Common myeloid progenitor, CD34-positive (primary cell): ENCODE measurements around the gene ZDHHC7.

Source experiments
- CTCF ChIA-PET: fragments of 350-600 bp; sonication (Branson Sonifier 250); formaldehyde crosslinking; loops from one replicate; lab custom pipeline; 2021; ENCODE audit warnings: antibody characterized with exemption; lab: Charles Lee
- POLR2A ChIA-PET: fragments of 350-600 bp; sonication (Branson Sonifier 250); formaldehyde crosslinking; loops from one replicate; lab custom pipeline; 2021; ENCODE audit warnings: antibody characterized with exemption; lab: Charles Lee
- DNase-seq, 3 donors: peaks; one replicate each; pipeline versions ENCODE4 v3.0.0 to v3.0.0-alpha.2; 2013
- H3K27ac ChIP-seq, 2 experiments: 1 replicate in 1 of 2; 2 replicates in 1 of 2; pipeline ENCODE4 v1.7.0; 2013; ENCODE audit warnings: inconsistent platforms in 2 of 2, low read length in 2 of 2, mild to moderate bottlenecking in 2 of 2, low read depth in 1 of 2, moderate library complexity in 1 of 2; ENCODE audit not compliant: severe bottlenecking in 2 of 2, insufficient read depth in 1 of 2, poor library complexity in 1 of 2
- H3K27me3 ChIP-seq, 5 experiments: replicated peaks in 2 of 5; 1 replicate in 3 of 5; 2 replicates in 2 of 5; pipeline versions ENCODE4 v1.6.1 to v1.7.0; 2013; ENCODE audit warnings: low read length in 4 of 5, mild to moderate bottlenecking in 2 of 5, moderate library complexity in 2 of 5, inconsistent platforms in 1 of 5; ENCODE audit not compliant: insufficient read depth in 5 of 5, control insufficient read depth in 4 of 5
- H3K36me3 ChIP-seq, 4 experiments: 1 replicate in 2 of 4; 2 replicates in 2 of 4; pipeline versions ENCODE4 v1.6.1 to v1.7.0; 2013; ENCODE audit warnings: low read length in 3 of 4, control low read depth in 1 of 4, mild to moderate bottlenecking in 1 of 4; ENCODE audit not compliant: control insufficient read depth in 4 of 4, insufficient read depth in 4 of 4
- H3K4me1 ChIP-seq, 4 experiments: 1 replicate in 3 of 4; 2 replicates in 1 of 4; pipeline versions ENCODE4 v1.6.1 to v1.7.1; 2013; ENCODE audit warnings: low read length in 3 of 4, mild to moderate bottlenecking in 3 of 4, control low read depth in 1 of 4, inconsistent platforms in 1 of 4, moderate library complexity in 1 of 4; ENCODE audit not compliant: control insufficient read depth in 4 of 4, insufficient read depth in 4 of 4; ENCODE audit errors: control extremely low read depth in 1 of 4
- H3K4me3 ChIP-seq, 7 experiments: 1 replicate in 4 of 7; 2 replicates in 3 of 7; pipeline versions ENCODE4 v1.5.1 to v1.7.0; 2013; ENCODE audit warnings: mild to moderate bottlenecking in 7 of 7, low read length in 6 of 7, moderate library complexity in 6 of 7, inconsistent platforms in 2 of 7, low read depth in 2 of 7, control low read depth in 1 of 7; ENCODE audit not compliant: insufficient read depth in 4 of 7, control insufficient read depth in 1 of 7; ENCODE audit errors: extremely low read depth in 1 of 7
- H3K9me3 ChIP-seq, 5 experiments: 1 replicate in 4 of 5; 2 replicates in 1 of 5; pipeline versions ENCODE4 v1.6.1 to v1.7.1; 2013; ENCODE audit warnings: low read length in 4 of 5, mild to moderate bottlenecking in 2 of 5, inconsistent platforms in 1 of 5, low read depth in 1 of 5, moderate library complexity in 1 of 5; ENCODE audit not compliant: control insufficient read depth in 4 of 5, insufficient read depth in 2 of 5; ENCODE audit errors: control extremely low read depth in 1 of 5
- WGBS: methylation state at CpG from one replicate; pipeline ENCODE4 v1.1.5; 2013; ENCODE audit not compliant: insufficient coverage; 5-methylcytosine and 5-hydroxymethylcytosine counted together

Gene ZDHHC7

DNA sequence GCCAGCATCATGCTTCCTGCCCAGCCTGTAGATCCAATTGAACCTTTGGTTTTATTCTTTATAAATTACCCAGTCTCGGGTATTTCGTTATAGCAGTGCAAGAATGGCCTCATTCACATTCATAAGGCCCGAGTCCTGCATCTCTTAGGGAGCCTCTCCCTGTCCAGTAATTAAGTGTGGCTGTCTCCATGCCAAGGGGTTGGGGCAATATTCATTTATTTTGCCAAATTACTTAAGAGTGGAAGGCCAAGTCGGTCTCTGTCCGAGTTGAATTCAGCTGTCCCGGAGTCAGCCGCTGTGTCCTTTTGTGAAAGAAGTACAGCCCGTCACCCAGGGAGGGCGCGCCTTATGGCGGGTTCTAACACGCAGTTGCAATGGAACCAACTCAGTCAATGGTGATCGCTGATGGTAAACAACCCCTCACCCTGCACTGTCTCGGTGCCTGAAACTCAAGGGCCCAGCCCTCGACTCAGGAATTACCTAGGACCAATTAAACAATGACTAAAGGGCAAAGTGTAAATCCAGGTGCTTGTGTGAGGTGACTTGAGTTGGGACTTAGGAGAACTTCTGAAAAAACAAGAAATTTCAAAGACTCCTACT lies 38.5 kb upstream of the ZDHHC7 start:
- Histone ChIP-seq H3K4me1 (peaks cover 7 to 56% (median 47%) of the 10 kb centered on the region in 4 experiments), H3K27me3 (no peaks in the 10 kb centered on the region), H3K9me3 (no peaks in the 10 kb centered on the region), H3K4me3 (no peak overlapping the region), H3K36me3 (no peaks in the 10 kb centered on the region), H3K27ac (peak overlapping the region in 1 of 2 experiments; percentile 81)
- no peak for DNase-seq
- ChIA-PET POLR2A (interaction anchor here (0.5 kb wide), 1 partner anchor 439 kb away, joined by 3 read pairs; no protein-coding TSS in a partner anchor), CTCF (interaction anchor here (0.9 to 1.5 kb wide), 3 partner anchors 10 to 67 kb away, joined by 3 to 5 read pairs (median 5); no protein-coding TSS in a partner anchor)
- WGBS = 94% methylated on average over 14 of the region's 15 CpGs

DNA sequence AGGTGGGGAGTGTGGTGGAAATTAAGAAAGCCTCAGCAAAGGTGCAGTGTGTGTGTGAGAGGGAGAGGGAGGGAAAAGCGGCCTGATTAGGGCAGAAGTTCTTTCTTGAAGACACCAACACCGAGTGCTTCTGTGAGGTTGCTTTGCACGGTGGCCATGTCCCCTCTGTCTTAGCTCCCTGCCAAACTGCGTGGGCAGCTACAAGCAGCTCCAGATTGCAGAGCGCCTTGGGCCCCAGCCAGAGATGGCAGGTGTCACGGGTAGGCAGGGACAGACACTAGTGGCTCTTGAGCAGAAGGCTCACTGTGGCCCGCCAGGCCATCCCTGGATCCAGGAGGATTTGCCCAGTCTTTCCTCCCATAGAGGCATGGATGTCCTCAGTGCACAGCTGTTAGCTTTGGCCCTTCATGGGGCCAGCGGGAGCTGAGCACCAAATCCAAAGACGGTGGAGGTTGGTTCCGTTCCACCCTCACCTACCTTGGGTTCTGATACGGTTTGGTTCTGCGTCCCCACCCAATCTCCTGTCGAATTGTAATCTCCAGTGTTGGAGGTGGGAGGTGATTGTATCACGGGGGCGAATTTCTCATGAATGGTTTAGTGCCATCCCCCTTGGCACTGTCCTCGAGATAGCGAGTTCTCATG lies 37.7 kb upstream of the ZDHHC7 start:
- Histone ChIP-seq H3K4me3 (no peak overlapping the region), H3K4me1 (peaks cover 5 to 51% (median 43%) of the 10 kb centered on the region in 4 experiments), H3K27ac (no peak overlapping the region), H3K36me3 (no peaks in the 10 kb centered on the region), H3K27me3 (no peaks in the 10 kb centered on the region), H3K9me3 (no peaks in the 10 kb centered on the region)
- 89% methylated on average over 14 of the region's 17 CpGs for WGBS
- DNase-seq = no peak
- CTCF ChIA-PET = interaction anchor here (1.0 to 1.5 kb wide), 3 partner anchors 13 to 66 kb away, joined by 3 to 5 read pairs (median 3); no protein-coding TSS in a partner anchor
- POLR2A ChIA-PET = no interaction called here

DNA sequence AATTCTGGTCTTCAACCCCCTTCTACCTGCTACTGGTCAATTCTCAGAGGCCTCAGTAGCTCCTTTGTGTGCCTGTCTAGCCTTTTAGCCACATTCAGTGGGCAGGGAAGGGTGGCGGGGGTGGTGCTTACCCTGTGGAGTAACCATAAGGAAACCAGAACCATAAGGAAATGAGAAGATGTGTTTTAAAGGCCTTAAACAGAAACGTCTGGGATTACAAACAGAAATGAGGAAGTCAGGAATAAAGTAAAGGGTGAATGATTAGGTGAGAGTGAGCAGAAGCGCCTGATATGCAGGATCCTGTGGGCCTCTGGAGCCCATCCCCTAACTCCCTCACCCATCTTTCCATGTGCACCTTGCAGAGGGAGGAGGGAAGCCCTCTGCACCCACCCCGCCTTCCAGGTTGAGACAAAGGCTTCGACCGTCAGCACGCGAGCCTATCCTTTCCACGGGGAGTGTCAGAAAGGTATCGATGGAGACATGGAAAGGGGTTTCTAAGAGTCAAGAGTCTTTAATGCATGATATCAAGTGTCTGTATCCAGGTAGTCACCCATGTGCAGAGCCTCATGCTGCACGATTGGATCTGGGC lies 36.6 kb upstream of the ZDHHC7 start:
- Histone ChIP-seq H3K4me3 (peak overlapping the region in 2 of 7 experiments; percentile 23 to 47), H3K36me3 (no peaks in the 10 kb centered on the region), H3K27ac (peak overlapping the region in 1 of 2 experiments; percentile 87), H3K9me3 (no peaks in the 10 kb centered on the region), H3K27me3 (no peaks in the 10 kb centered on the region), H3K4me1 (peaks cover 5 to 51% (median 43%) of the 10 kb centered on the region in 4 experiments)
- CTCF ChIA-PET = interaction anchor here (1.0 to 1.6 kb wide), 5 partner anchors 12 to 65 kb away, joined by 3 to 8 read pairs (median 5); no protein-coding TSS in a partner anchor
- 0% methylated on average over 2 of the region's 11 CpGs for WGBS
- DNase-seq = peak in 2 of 3 donors; percentile 60 to 70
- POLR2A ChIA-PET = no interaction called here

DNA sequence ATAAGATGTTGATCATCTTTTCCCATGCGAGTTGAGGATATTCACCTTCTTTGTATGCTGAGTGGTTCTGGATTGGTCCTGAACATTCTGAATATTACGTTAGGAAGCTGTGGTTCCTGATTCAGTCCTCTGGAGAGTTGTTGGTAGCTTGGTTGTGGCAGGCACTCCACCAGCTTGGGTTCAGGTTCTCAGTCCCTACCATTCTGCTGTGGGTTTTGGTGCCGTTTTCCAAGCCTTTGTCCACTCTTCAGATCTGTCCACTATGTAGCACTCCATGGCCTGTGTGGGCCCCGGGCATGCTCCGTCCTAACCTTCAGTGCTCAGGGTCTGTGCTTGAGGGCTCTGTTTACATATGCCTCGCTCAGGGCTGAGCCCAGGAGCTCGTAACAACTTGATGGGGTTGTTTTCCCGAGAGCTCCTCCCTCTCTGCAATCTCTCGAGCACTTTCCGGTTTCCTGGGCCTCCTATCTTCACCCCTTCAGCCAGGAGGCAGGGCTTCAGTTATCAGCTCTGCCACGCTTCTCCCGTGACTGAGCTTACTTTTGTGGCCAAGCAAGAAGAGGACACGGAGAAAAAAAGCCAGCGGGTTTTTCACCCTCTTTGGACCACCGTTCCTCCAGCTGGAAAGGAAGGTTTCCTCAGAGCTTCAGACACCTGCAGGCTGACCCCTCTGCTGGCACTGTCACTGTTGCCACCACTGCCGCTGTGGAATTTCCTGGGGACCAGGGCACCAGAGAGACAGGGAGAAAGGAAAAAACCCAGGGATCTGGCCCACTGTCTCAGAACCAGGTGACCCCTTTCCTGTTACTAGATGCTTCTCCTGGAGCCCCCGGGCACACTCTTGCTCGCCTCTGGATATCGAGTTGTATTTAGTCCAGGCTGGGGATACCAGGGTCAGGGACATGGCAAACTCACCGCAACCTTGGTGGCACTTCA lies 35.9 kb upstream of the ZDHHC7 start:
- Histone ChIP-seq H3K9me3 (no peaks in the 10 kb centered on the region), H3K27ac (peak overlapping the region in 1 of 2 experiments; percentile 87), H3K27me3 (no peaks in the 10 kb centered on the region), H3K4me1 (peaks cover 5 to 51% (median 43%) of the 10 kb centered on the region in 4 experiments), H3K4me3 (peak overlapping the region in 3 of 7 experiments; percentile 7 to 47 (median 23)), H3K36me3 (no peaks in the 10 kb centered on the region)
- ChIA-PET CTCF (interaction anchor here (0.8 to 1.6 kb wide), 11 partner anchors 8 to 291 kb away, joined by 3 to 8 read pairs (median 4); partner anchors contain the start of gene KIAA0513), POLR2A (no interaction called here)
- 53% methylated on average over 18 of the region's 20 CpGs for WGBS
- DNase-seq = peak; percentile 64 to 84 (median 69)

DNA sequence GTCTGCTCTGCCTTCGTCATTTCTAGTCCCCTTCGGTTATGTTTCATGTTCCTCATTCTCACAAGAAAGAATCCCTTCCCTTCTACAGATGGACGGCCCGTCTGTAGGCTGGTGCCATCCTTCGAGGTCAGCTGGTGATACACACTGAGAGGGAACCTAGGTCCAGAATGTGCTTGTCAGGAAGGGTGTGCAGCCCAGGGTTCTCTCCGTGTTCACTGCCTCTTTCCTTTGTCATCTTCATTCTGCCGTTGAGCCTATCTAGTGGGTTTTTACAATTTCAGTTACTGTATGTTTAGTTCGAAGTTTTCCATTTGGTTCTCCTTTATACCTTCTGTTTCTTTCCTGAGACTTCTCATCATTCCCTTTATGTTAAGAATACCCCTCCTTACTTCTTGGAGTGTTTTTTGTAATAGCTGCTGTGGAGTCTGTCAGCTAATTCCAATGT lies 35.2 kb upstream of the ZDHHC7 start:
- ChIA-PET POLR2A (no interaction called here), CTCF (interaction anchor here (0.8 to 1.6 kb wide), 10 partner anchors 8 to 291 kb away, joined by 3 to 8 read pairs (median 4); partner anchors contain the start of gene KIAA0513)
- Histone ChIP-seq H3K9me3 (no peaks in the 10 kb centered on the region), H3K27ac (peak overlapping the region in 1 of 2 experiments; percentile 87), H3K27me3 (no peaks in the 10 kb centered on the region), H3K36me3 (no peaks in the 10 kb centered on the region), H3K4me1 (peaks cover 5 to 50% (median 43%) of the 10 kb centered on the region in 4 experiments), H3K4me3 (no peak overlapping the region)
- no peak for DNase-seq
- WGBS = 84% methylated on average over 6 of the region's 8 CpGs

DNA sequence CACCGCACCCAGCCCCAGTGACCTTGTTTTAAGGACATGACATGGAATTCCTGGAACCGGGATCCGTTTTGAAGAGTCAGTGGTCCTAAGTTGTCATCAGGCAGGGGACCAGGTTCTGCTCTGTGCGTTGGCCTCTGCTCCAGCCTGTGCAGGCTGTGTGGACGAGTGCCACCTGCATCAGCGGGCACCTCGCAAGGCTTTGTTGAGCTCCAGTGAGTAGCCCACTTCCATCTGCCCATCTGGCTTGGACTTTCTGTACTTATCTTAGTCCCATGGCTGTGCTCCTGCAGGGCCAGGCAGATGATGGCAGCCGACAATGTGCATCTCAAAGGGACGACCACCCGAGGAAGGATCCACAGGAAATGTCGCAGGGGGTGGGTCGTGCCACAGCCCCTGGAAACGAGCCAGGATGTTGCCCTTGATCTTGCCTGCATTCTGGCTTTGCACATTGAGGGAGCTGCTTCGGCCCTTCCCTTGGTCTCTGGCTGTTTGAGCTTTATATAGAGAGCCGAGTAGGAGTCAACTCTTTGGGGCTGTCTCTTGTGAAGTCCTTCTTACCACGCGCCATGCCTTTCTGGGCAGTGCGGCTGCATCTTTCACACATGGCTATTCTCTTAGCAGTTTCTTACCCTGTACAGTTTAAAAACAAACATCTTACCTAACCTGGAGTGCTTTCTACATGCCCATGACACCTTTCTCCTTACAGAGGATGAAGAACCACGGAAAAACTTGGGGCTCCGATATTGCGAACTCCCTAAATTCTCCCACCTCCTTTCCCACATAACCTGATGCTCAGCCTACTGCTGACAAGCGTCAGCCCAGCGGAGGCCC lies 34.5 kb upstream of the ZDHHC7 start:
- 86% methylated on average over 23 of the region's 23 CpGs for WGBS
- no peak overlapping the region for H3K4me3 ChIP-seq
- no peaks in the 10 kb centered on the region for H3K27me3 ChIP-seq
- POLR2A ChIA-PET = no interaction called here
- H3K36me3 ChIP-seq = no peaks in the 10 kb centered on the region
- H3K4me1 ChIP-seq = peaks cover 4 to 47% (median 41%) of the 10 kb centered on the region in 4 experiments
- CTCF ChIA-PET = interaction anchor here (1.1 to 1.6 kb wide), 7 partner anchors 9 to 41 kb away, joined by 3 to 8 read pairs (median 4); partner anchors contain the start of gene KIAA0513
- no peak for DNase-seq
- peak overlapping the region in 1 of 2 experiments; percentile 87 for H3K27ac ChIP-seq
- no peaks in the 10 kb centered on the region for H3K9me3 ChIP-seq
